Measurements from ENCODE around the gene ASCL5.

The ASCL5 gene

GRCh38 chr1:201142849-201143725 lies 16.1 kb upstream of the ASCL5 start:
- H3K27ac ChIP-seq = no peak overlapping the region

GRCh38 chr1:201142011-201142848 lies 15.2 kb upstream of the ASCL5 start:
- H3K27ac ChIP-seq = no peak overlapping the region
- TF ChIP-seq CTCF (conservative IDR thresholded peaks at IDR 0.05) (no peak), ZFX (IDR thresholded peaks at IDR 0.05) (no peak)

More at GRCh38 chr1:201142849-201143725, 16.1 kb upstream of the ASCL5 start:
- TF ChIP-seq CTCF (conservative IDR thresholded peaks at IDR 0.05) = no peak
- TF ChIP-seq ZFX (IDR thresholded peaks at IDR 0.05) = no peak

- no peak overlapping the region for H3K27ac ChIP-seq
- no peak for TF ChIP-seq CTCF (conservative IDR thresholded peaks at IDR 0.05)
These were observed 14.4 kb upstream of the ASCL5 start for GRCh38 chr1:201141418-201141817.

- no peak overlapping the region for H3K27ac ChIP-seq
- TF ChIP-seq CTCF (conservative IDR thresholded peaks at IDR 0.05) = no peak
- TF ChIP-seq ZFX (IDR thresholded peaks at IDR 0.05) = no peak
These were observed 13.9 kb upstream of the ASCL5 start for GRCh38 chr1:201140941-201141260.

GRCh38 chr1:201140235-201140940 lies 13.4 kb upstream of the ASCL5 start:
- TF ChIP-seq CTCF (conservative IDR thresholded peaks at IDR 0.05) (no peak), ZFX (IDR thresholded peaks at IDR 0.05) (no peak)
- H3K27ac ChIP-seq = no peak overlapping the region

- no peak for TF ChIP-seq ZFX (IDR thresholded peaks at IDR 0.05)
- no peak for TF ChIP-seq CTCF (conservative IDR thresholded peaks at IDR 0.05)
These were observed 12.8 kb upstream of the ASCL5 start for GRCh38 chr1:201139756-201140155.

More at GRCh38 chr1:201139756-201140155, 12.8 kb upstream of the ASCL5 start:
- H3K27ac ChIP-seq = no peak overlapping the region

Measured in C4-2B (cell line).